Activated naive CD4-positive, alpha-beta T cell (primary cell): ENCODE results near the gene GNAL.

Experiments used
- DNase-seq, 4 experiments: peaks; one replicate each; lab custom pipeline; 2025; lab: John Stamatoyannopoulos, UW

Gene GNAL

DNA sequence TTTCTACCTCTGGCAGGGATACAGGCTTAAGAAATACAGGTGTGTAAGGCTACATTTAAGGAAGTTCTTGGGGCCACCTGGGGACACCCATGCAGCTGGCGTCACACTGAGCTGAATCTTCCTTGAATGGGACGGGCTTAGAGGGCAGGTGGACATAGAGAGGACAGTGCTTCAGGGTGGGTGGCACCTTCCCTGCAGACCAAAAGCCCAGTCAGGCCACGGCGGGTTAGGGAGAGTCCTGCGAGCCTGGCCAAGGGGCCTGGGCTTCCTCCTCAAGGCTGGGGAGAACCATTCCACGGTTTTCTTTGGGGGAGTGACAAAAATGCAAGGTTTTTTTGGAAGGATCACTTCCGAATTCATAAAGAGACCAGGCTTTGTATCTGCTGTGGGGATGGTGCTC is 73.4 kb downstream of the GNAL start:
- DNase-seq, result no peak

DNA sequence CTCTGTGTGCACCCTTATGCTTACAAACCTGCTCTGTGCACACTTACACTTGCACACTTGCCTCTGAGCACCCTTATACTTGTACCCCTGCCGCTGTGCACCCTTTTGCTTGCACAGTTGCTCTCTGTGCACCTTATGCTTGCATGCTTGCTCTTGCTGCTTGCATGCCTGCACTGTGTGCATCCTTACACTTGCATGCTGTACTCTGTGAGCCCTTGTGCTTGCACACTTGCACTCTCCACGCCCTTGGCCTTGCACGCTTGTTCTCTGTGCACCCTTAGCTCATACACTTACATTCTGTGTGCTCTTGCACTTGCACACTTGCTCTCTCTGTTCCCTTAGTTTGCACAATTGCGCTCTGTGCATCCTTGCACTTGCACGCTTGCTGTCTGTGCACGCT is 78.3 kb downstream of the GNAL start:
- DNase-seq, result no peak

DNA sequence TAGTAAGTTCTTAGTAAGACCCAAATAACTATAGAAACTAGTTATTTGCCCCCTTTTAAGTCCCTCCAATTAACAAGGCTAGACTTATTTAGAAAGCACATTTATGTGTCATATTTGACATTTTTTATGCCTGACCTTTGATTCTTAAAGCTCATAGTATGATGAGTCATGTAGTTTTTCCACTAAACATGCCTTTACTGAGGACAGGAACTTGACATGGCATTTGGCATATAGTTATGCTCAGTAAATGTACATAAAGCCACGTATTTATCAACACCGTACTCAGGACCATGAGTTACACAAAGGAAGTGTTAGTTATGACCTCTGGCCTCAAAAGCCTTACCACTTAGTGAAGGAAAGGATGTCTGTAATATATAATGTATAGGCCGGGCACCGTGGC is 78.9 kb downstream of the GNAL start:
- DNase-seq, result no peak

DNA sequence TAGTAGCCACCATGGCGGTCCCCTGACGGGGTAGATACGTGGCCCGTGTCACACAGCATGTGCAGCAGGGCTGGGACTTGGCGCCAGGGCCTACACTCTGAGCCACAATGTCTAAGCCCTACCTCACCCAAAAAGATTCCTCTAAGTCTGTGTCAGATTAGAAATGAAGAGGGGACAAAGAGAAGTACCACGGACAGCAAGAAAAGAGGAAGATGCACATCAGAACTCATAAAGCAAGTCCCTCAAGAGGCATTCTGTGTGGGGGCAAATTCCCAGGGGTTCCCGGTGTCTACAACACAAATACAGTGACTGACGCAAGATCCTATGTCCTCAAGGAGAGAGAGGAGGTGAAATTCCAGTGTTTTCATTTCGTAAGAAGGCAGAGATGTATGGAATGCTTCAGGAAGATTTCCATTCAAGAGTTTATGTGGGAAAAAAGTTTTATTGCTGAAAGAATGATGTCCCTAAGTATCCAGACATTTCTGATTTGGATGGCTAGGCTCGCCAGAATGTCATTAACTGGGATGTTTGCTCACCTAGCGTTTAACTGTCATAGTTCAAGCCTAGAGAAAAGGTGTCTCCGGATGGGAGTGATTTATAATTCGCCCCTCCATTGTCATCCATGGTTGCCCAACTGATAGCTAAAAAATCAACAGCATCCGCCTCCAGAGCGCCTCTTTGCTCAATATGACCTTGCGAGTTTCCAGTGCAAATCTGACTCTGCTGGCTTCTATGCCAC is 86.5 kb downstream of the GNAL start:
- no peak for DNase-seq

DNA sequence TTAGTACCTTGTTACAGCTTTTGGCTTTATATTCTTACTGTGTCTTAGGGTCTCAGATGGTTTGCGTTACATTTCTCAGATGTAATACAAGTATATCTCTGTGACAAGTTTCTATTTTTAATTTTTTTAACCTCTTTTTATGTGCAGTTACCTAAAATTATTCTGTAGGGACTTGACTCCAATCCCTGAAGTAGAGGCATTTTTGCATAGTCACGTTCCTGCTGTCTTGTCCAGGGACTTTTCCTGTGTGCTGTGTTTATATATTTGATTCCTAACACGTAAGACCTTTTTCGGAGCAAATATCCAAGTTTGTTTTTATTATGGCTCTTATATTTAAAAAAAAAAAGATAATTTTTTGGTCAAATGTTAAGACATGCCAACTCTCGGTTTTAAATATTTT is 91.0 kb downstream of the GNAL start:
- no peak for DNase-seq

DNA sequence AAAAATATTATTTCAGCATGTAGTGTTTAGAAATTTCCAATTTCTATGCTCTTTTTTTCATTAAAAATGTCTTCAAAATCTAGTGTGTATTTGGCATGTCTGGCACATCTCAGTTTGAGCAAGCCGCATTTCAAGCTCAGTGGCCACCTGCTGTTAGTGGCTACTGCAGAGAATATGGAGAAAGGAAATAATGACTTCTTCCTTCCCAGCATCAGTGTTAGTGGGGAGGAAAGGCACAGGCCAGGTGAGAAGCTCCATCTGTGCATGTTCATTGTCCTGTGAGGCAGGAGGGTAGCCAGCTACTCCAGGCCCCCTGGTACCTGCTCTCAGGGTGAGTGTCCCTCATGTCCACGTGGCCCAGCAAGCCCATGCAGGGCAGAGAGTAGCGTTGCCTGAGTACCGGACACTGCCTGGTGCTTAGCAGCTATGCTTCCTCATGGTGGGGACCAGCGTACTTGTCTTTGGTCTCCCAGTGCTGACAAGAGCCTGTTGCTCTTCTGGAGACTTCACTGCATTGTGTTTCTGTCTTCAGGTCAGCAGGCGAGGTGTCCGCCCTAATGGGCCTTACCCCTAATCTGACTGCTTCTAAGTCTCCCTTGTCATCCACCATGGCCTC is 94.8 kb downstream of the GNAL start:
- DNase-seq, result no peak

DNA sequence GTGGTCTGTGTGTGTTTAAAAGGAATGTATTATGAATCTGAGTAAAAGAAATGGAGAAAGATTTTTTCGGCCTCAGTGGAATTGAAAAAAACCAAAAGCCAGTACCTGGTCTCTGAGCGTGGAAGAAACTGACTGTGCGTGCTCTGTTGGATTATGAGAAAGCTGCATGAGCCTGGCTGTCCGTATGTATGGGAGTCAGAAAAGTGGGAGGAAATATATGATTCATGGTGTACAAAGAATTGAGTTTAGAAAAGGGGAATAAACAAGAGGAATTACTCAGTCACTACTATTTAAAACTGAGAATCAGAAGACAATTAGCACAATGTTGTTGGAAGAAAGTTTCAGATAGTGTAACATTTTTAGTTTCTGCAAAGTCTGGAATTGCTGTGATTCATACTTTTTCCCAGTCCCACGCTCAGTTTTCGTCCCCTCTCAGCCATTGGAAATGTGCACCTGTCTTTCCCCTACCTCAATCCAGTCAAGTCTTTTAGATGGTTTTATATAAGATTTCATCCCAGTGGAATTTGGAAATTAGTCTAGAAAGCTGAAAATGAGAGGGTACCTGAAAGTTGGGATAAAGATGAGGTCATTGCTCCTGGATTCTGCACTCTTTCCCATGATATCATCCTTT is 95.7 kb downstream of the GNAL start:
- DNase-seq, result no peak

DNA sequence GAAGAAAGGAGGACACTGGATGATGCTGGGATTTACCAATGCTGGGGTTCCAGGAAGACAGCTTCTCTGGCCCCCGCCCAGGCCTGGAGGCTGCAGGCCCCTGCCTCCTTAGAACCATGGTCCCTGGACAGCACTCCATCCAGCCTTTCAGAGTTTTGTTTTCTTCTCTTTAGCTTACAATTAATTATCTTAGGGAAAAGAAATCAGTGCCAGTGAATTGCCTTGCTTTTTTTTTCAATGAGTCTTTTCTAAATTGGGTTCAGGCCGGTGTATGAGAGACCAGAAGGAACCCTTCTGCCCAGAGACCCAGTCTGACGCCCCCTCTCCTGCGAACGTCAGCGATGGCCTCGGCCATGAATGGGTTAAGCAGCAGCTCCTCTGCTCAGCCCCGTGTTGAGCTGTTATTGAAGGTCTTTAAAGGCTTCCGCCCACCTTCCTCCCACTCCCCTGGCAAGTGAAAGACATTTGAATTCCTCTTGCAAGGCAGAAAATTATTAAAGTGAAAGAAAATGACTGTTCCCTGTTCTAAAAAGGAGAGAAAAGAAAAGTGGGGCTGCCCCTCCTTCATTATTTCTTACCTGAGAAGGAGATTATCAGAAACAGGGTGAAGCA is 96.5 kb downstream of the GNAL start:
- DNase-seq, result no peak

DNA sequence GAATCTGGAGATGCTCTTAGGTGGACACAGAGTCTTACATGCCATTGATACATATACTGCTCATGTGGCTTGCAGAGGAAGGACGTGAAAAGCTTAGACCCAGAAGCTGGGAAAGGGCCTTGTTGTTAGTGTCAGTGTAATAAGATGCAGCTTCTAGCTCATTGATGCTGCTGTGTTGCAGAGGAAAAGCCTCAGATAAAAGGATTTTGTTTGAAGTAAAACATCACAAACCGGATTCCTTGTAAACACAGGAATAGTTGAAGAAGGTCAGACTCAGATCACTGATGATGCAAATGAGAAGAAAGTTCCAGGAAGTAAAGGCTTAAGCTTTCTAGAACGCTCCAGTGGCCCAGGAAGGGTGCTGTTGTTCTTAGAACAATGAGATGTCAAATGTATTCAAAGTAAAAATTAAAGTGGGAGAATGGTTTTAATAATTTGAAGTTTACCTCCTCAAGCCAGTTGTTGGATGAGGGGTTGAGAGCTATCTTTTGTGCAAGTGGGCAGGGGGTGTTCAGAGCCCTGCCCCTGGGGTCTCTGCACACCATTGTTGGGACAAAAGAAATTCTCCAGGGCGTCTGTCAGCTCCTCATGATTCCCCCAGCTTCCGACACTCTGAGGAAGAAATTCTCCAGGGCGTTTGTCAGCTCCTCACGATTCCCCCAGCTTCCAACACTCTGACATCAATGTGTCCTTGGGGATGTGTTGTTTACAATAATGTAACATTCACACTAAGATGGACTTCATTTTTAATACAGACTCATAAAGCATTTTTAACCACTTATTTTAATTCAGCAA is 100.8 kb downstream of the GNAL start:
- no peak for DNase-seq

DNA sequence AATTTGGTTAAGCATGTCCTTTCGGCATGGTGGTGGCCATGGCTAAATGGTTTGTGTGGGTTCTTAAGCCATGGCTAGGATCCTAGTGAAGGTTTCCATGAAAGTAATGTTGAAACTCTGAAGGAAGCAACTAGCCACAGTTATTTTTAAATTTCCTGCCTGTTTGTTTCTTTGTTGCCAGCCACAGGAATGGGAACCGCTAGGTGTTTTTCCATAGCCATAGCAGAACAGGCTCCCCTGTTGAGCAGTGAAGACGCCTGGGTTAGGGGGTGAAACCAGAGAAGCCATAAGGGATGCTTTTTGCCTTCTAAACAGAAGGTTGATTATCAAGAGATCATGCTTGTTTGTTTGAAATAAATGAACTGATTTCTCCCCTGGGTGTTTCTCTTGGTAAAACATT is 102.1 kb downstream of the GNAL start:
- no peak for DNase-seq

DNA sequence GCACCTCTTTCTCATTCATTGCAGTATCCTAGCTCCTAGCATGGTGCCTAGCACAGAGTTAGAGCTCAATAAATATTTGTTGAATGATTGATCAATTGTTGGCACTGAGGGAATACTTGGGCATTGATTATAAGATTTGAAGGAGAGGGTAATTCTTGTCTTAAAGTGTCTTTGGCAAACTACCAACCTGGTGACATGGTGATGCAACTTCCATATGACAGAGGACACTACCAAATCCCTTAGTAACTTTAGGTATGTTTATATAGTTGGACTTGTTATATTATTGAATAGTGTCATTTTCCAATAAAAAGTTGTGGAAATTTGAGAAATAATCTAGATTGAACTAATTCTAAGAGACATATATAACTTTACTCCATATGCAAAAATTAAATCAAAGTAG is 103.6 kb downstream of the GNAL start:
- no peak for DNase-seq

DNA sequence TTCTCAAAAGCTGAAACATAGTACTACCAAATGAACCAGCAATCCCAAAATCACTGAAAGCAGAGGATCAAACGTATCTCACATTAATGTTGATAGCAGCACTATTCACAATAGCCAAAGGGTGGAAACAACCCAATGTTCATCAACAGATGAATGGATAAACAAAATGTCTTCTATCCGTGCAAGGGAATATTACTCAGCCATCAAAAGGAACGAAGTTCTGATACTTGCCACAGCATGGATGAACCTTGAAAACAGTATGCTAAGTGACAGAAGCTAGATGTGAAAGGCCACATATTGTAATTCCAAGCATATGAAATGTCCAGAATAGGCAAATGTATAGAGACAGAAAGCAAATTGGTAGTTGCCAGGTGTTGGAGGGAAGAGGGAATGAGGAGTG is 105.1 kb downstream of the GNAL start:
- no peak for DNase-seq

DNA sequence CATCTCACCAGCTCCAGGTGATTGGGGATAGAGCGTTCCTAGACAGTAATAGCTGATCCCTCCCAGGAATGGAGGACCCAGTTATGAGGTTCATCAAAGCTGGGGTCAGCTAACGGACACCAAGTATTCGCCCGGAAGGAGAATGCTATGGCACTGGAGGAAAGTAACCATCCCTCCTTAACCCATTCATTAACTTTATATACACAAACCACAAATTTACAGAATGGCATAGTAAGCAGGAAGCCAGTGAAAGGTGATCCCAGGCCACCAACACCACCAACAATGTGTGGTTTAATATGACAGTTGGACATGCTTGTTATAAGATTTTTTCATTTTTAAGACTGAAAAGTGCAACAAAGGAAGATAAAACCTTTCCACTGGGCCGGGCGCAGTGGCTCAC is 106.9 kb downstream of the GNAL start:
- DNase-seq, result no peak

DNA sequence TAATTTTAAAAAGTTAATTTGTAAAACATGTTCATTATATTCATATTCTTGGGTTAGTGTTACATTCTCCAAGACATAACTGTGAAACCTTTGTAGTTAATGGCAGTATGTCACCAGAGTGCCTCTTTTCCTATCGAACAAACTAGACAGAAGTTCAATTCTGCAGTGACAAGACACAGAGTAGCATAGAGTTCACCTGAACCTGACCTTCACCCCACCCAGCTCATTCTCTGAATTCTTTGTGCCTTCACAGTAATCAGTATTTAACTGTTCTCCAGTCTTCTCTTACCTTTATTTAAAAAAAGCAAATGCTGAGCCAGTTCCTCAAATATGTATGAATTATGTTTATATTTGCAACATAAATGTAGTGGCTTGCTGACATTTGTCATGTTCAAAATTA is 109.2 kb downstream of the GNAL start:
- DNase-seq, result no peak

DNA sequence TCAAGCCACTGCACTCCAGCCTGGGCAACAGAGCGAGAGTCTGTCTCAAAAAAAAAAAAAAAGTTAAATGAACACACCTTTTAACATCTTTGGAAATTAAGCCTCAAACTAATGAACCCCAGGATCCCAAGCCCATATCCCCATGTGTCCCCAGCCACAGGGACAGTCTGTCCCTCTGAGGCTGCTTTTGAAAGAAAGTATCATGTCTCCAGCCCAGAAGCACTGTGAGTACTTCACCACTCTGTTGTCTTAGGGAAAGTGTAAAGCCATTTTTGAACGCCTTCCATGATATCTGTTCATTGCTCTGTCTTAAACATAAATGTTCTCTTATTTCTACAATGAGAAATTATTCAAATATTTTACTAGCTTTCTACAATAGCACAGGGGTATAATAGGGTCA is 110.0 kb downstream of the GNAL start:
- DNase-seq, result no peak

DNA sequence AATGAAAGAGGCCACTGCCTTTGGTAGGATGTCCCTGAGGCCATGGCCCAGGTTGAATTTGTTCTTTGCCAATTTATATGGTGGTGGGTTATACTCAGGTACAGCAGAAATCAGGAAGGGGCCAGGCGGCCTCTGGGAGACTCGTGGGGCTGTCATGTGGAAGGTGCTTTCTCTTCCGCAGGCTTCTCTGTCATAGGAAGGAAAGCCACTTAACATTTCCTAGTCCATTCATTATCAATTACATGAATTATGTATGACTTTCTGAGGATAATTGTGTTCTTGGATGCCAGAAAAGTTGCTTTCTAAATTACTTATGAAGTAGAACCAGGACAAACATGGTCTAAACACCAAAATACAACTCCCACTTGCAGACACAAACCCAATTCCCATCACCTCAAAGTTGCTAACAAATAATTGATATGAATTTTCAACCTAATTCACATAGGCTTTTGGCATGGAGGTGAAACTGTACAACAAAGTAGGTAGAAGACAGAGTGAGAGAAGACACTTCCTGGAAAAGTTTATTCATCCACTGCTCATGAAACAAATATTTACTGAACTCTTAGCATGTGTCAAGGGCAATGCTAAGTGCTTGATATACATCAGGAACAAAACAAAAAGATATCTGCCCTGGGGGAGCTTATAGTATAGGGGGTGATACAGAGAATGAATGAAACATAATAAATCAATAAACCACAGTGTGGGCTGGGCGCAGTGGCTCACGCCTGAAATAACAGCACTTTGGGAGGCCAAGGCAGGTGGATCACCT is 111.7 kb downstream of the GNAL start:
- DNase-seq, result no peak

DNA sequence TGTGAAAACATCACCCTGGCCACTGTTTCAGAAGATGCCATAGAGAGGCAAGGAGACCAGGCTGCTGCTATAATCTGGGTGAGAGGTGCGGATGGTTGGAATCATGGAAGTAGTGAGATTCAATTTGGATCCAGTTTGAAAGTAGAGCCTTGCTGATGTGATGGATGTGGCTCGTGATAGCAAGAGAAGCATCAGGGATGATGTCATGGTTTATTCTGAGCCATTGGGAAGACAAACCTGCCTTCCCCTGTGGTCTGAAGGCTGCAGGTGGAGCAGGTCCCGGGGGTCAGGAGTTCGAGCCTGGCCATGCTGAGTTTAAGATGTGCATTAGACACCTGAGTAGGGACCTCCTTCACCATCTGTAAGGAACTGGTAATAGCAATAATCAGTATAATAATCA is 112.5 kb downstream of the GNAL start:
- no peak for DNase-seq

DNA sequence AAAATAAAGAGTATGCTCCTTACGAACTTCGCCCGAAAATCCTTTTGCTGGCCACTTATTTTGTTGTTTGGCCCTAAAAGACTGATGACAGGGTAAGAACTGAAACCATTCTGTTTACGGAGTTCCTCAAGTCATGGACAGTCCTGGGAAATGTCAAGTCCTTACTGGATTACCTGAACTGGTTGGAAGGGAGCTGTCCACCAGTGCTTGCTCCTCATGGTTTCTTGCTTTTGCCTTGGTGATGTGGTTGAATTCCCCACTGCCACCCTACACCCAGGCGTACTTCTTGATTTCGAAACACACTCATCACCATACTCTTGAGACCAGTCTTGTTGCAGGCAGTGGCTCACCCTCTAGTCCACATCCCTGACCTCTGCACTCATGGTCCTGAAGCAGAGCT is 113.1 kb downstream of the GNAL start:
- DNase-seq, result no peak

DNA sequence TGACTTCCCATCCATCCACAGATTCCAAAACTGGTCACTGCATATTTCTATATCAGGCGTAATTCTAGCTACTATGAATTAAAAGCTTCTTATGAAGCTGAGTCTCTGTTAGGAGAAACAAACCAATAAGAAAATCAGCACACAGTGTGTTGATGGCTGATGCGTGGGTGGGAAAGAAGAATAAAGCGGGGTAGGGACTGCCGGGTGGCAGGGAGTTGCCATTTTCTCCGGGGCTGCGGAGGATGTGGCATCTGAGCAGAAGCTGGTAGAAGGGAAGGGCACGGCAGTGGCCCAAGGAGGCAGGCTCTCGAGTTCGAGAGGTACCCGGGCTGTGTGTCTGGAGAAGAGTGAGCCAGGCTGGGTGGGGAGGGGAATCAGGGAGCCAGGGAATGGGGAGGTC is 113.5 kb downstream of the GNAL start:
- DNase-seq, result no peak

DNA sequence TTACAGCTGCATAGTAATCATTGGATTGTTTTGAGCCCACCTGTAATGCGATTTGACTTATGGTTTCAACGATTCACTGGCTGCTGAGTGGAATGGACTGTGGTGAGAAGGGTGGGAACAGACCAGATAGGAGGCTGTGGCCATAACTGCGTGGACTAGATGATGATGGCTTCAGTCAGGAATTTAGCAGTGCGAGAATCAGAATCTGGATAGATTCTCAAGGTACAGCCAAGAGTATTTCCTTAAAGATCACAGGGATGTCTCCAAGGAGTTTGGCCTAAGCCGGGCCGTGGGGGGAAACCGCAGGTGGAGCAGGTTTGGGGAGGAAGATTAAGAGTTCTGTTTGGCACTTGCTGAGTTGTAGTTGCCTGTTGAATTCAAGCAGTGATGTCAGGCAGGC is 118.2 kb downstream of the GNAL start:
- DNase-seq, result no peak

DNA sequence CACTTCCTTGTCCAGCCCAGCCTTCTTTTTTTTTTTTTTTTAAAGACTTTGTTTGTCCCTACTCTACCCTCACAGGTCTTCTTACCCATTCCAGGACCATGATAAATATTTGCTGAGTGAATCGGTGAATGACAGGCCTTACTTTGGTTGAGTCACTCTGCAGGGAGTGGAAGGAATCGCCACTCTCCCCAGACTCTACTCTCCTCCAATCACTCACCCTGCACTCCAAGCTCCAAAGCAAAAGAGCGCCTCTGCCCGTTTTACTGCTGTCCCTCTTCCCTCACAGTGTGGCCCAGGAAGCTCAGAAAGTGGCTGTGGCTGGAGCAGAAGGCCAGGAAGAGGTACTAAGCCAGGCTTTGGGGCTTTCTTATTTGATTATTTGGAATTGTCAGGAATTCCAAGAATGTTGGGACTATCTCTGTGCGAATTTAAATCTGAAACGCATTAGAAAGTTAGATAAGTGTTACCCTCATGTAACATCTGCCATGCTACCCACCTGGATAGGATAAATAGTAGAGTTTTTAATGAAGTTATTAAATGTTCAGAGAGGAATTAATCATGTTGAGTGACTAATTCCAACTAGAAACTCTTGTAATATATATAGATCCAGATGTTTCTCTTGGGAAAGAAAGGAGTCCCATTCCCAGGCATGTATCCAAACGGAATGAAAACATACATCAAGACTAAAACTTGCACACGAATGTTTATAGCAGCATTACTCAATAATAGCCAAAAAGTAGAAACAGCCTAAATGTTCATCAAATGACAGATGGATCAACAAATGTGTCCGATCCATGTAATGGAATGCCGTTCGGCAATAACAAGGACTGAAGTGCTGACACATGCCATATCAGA is 119.2 kb downstream of the GNAL start:
- DNase-seq, result no peak
